HG03095 (cell line): ENCODE data around the gene LGR4.
A peak's percentile ranks its signal among the peaks of the same experiment; 100 is the strongest.

Source experiments
- ATAC-seq: cut with Tn5 transposase; IDR thresholded peaks from one replicate; pipeline ENCODE4 v1.9.1; 2021; ENCODE audit warnings: moderate library complexity; ENCODE audit not compliant: unreplicated experiment

Gene LGR4

GRCh38 chr11:27487706-27488105 lies 15.1 kb upstream of the LGR4 start:
- no peak for ATAC-seq

GRCh38 chr11:27485930-27486773 lies 13.6 kb upstream of the LGR4 start:
- no peak for ATAC-seq

- no peak for ATAC-seq
Measured at GRCh38 chr11:27482793-27483192, 10.2 kb upstream of the LGR4 start.

- no peak for ATAC-seq
Measured at GRCh38 chr11:27481992-27482391, 9.4 kb upstream of the LGR4 start.

- ATAC-seq, result no peak
Measured at GRCh38 chr11:27477831-27478230, 5.2 kb upstream of the LGR4 start.

- no peak for ATAC-seq
Measured at GRCh38 chr11:27477243-27477642, 4.7 kb upstream of the LGR4 start.

- ATAC-seq, result no peak
Measured at GRCh38 chr11:27475622-27476021, 3.0 kb upstream of the LGR4 start.

- ATAC-seq, result no peak
Measured at GRCh38 chr11:27473017-27473406, 422 bp upstream of the LGR4 start.

GRCh38 chr11:27471589-27472397 lies 797 bp downstream of the LGR4 start:
- ATAC-seq, result peak; percentile 27

- no peak for ATAC-seq
Measured at GRCh38 chr11:27470826-27471588, 1.6 kb downstream of the LGR4 start.

GRCh38 chr11:27470166-27470565 lies 2.4 kb downstream of the LGR4 start:
- ATAC-seq, result no peak

- no peak for ATAC-seq
Measured at GRCh38 chr11:27468995-27469695, 3.4 kb downstream of the LGR4 start.

GRCh38 chr11:27468209-27468994 lies 4.2 kb downstream of the LGR4 start:
- ATAC-seq, result no peak

GRCh38 chr11:27467181-27467913 lies 5.2 kb downstream of the LGR4 start:
- no peak for ATAC-seq

GRCh38 chr11:27466363-27466762 lies 6.2 kb downstream of the LGR4 start:
- no peak for ATAC-seq

GRCh38 chr11:27465629-27466028 lies 7.0 kb downstream of the LGR4 start:
- ATAC-seq, result no peak

- no peak for ATAC-seq
Measured at GRCh38 chr11:27464909-27465308, 7.7 kb downstream of the LGR4 start.

- ATAC-seq, result no peak
Measured at GRCh38 chr11:27464289-27464696, 8.3 kb downstream of the LGR4 start.

GRCh38 chr11:27462543-27462942 lies 10.0 kb downstream of the LGR4 start:
- ATAC-seq, result no peak
